CD14-positive monocyte (primary cell): ENCODE measurements around the gene CFLAR. TPM values are rescaled to one million over a fixed set of nuclear protein-coding genes. Genes with fewer than 3 reads are reported as not detected.
A peak's percentile ranks its signal among the peaks of the same experiment; 100 is the strongest.

Experiments used
- DNase-seq, 3 donors: peaks; one replicate each; pipeline ENCODE4 v3.0.0-alpha.2; 2011 to 2022
- H2AFZ ChIP-seq: 2 replicates; pipeline ENCODE4 v1.6.0; 2012; ENCODE audit warnings: mild to moderate bottlenecking, low read depth, low read length, inconsistent platforms; ENCODE audit not compliant: insufficient read depth, poor library complexity, severe bottlenecking
- H3K27ac ChIP-seq, 2 donors: 1 replicate in 1 of 2; 2 replicates in 1 of 2; pipeline ENCODE4 v1.5.1; 2012 to 2013; ENCODE audit warnings: low read length in 2 of 2, control low read depth in 1 of 2, inconsistent platforms in 1 of 2, low read depth in 1 of 2, mild to moderate bottlenecking in 1 of 2
- H3K27me3 ChIP-seq, 2 donors: one replicate each; pipeline versions ENCODE4 v1.6.0 to v1.6.1; 2011 to 2013; ENCODE audit warnings: low read length in 2 of 2; ENCODE audit not compliant: control insufficient read depth in 2 of 2, insufficient read depth in 2 of 2
- H3K36me3 ChIP-seq, 2 donors: replicated peaks in 1 of 2; 1 replicate in 1 of 2; 2 replicates in 1 of 2; pipeline versions ENCODE4 v1.5.1 to v1.6.1; 2012 to 2013; ENCODE audit warnings: low read length in 2 of 2, control low read depth in 1 of 2, inconsistent platforms in 1 of 2, mild to moderate bottlenecking in 1 of 2; ENCODE audit not compliant: insufficient read depth in 2 of 2, control insufficient read depth in 1 of 2
- H3K4me1 ChIP-seq, 2 donors: 1 replicate in 1 of 2; 2 replicates in 1 of 2; pipeline versions ENCODE4 v1.5.1 to v1.6.1; 2012 to 2013; ENCODE audit warnings: low read length in 2 of 2, control low read depth in 1 of 2, inconsistent platforms in 1 of 2, mild to moderate bottlenecking in 1 of 2, moderate library complexity in 1 of 2; ENCODE audit not compliant: insufficient read depth in 2 of 2, control insufficient read depth in 1 of 2
- H3K4me2 ChIP-seq: replicated peaks from 2 replicates; pipeline ENCODE3; 2012; ENCODE audit warnings: low read length, moderate library complexity, mild to moderate bottlenecking; ENCODE audit not compliant: poor library complexity, severe bottlenecking; ENCODE audit errors: extremely low read depth
- H3K4me3 ChIP-seq, 3 experiments: fragments of 200-600 bp in 1 of 3; sonication (generic) in 1 of 3; replicated peaks in 1 of 3; 1 replicate in 2 of 3; 2 replicates in 1 of 3; pipeline ENCODE4 v1.5.1; 2011 to 2013; ENCODE audit warnings: low read length in 3 of 3, mild to moderate bottlenecking in 3 of 3, control low read depth in 2 of 3, low read depth in 2 of 3, inconsistent platforms in 1 of 3, moderate library complexity in 1 of 3
- H3K79me2 ChIP-seq: 2 replicates; pipeline ENCODE4 v1.6.0; 2012; ENCODE audit warnings: mild to moderate bottlenecking, control low read depth, inconsistent platforms, low read length, moderate library complexity; ENCODE audit not compliant: insufficient read depth
- H3K9ac ChIP-seq: 2 replicates; pipeline ENCODE4 v1.6.0; 2017; ENCODE audit warnings: low read length, mild to moderate bottlenecking; ENCODE audit not compliant: insufficient read depth, poor library complexity, severe bottlenecking
- H3K9me3 ChIP-seq, 2 donors: replicated peaks in 1 of 2; 1 replicate in 1 of 2; 2 replicates in 1 of 2; pipeline versions ENCODE4 v1.5.1 to v1.6.1; 2012 to 2013; ENCODE audit warnings: low read length in 2 of 2, control low read depth in 1 of 2; ENCODE audit not compliant: control insufficient read depth in 1 of 2, insufficient read depth in 1 of 2
- H4K20me1 ChIP-seq: 2 replicates; pipeline ENCODE4 v1.6.0; 2012; ENCODE audit warnings: mild to moderate bottlenecking, low read length, control low read depth, moderate library complexity; ENCODE audit not compliant: insufficient read depth
- H3K27ac Mint-ChIP-seq, 7 donors: one replicate each; pipeline ENCODE4 v1.8.0; 2020; ENCODE audit warnings: mild to moderate bottlenecking in 7 of 7, mixed read lengths in 7 of 7, moderate library complexity in 6 of 7, inconsistent platforms in 2 of 7
- H3K27me3 Mint-ChIP-seq, 3 donors: one replicate each; pipeline ENCODE4 v1.8.0; 2021 to 2022; ENCODE audit warnings: low read depth in 3 of 3, mild to moderate bottlenecking in 3 of 3, mixed read lengths in 3 of 3, moderate library complexity in 3 of 3, inconsistent platforms in 1 of 3
- H3K36me3 Mint-ChIP-seq, 2 donors: one replicate each; pipeline ENCODE4 v1.8.0; 2020; ENCODE audit warnings: mixed read lengths in 2 of 2, inconsistent platforms in 1 of 2, mild to moderate bottlenecking in 1 of 2
- H3K4me1 Mint-ChIP-seq: one replicate; pipeline ENCODE4 v1.8.0; 2020; ENCODE audit warnings: mild to moderate bottlenecking, mixed read lengths
- H3K4me3 Mint-ChIP-seq, 2 donors: one replicate each; pipeline ENCODE4 v1.8.0; 2020; ENCODE audit warnings: mild to moderate bottlenecking in 2 of 2, mixed read lengths in 2 of 2, moderate library complexity in 1 of 2
- H3K9me3 Mint-ChIP-seq, 7 donors: one replicate each; pipeline ENCODE4 v1.8.0; 2020 to 2022; ENCODE audit warnings: mixed read lengths in 7 of 7, mild to moderate bottlenecking in 6 of 7, moderate library complexity in 6 of 7, inconsistent platforms in 2 of 7
- CTCF ChIP-seq: fragments of 200-600 bp; IDR thresholded peaks from one replicate; pipeline ENCODE4 v1.8.0; 2022; ENCODE audit warnings: antibody characterized with exemption, mild to moderate bottlenecking
- WGBS: methylation state at CpG from one replicate; pipeline ENCODE4 v1.1.5; 2013; ENCODE audit warnings: missing lambda C conversion rate; ENCODE audit not compliant: insufficient coverage; 5-methylcytosine and 5-hydroxymethylcytosine counted together
- intact Hi-C, 2 donors: fragments of 100-400 bp; cut with micrococcal nuclease; formaldehyde crosslinking; loops; one replicate each; pipeline versions ENCODE4 v1.15.0 to v1.15.1; 2023
- polyA plus RNA-seq, 3 donors: library from polyadenylated mRNA; depleted of rRNA in 1 of 3; unstranded in 2 of 3; stranded (reverse) in 1 of 3; fragments of 300-500 nt in 2 of 3; fragments of >200 nt in 1 of 3; fragmentation: Illumina TruSeq in 2 of 3; gene quantifications; 1 replicate in 2 of 3; 2 replicates in 1 of 3; pipeline ENCODE4 v1.2.3, GENCODE V29; 2012 to 2021

CFLAR gene
- polyA plus RNA-seq, 3 donors = 79.4 to 149 (median 79.5) TPM

GRCh38 chr2:201130524-201131186 is 14.7 kb downstream of the CFLAR start:
- peak overlapping the region; percentile 44 to 77 for H3K27ac ChIP-seq
- DNase-seq = peak in 2 of 3 donors; percentile 67 to 83
- peaks cover 72 to 79% of the 10 kb centered on the region in 2 donors for H3K4me1 ChIP-seq
- H3K4me2 ChIP-seq = peak overlapping the region; percentile 51
- H3K4me1 Mint-ChIP-seq = peaks cover 69% of the 10 kb centered on the region
- no peaks in the 10 kb centered on the region for H3K27me3 Mint-ChIP-seq
- 50% methylated on average over 2 of the region's 3 CpGs for WGBS
- H2AFZ ChIP-seq = no peak overlapping the region
- no peak overlapping the region for H3K9ac ChIP-seq
- peaks cover 25 to 33% of the 10 kb centered on the region in 2 donors for H3K36me3 ChIP-seq
- H3K9me3 Mint-ChIP-seq = peaks cover 0 to 2% (median 0%) of the 10 kb centered on the region in 7 donors
- peak overlapping the region; percentile 89 to 97 (median 91) for H3K27ac Mint-ChIP-seq
- no peak for TF ChIP-seq CTCF
- peak overlapping the region; percentile 42 to 70 for H3K4me3 Mint-ChIP-seq
- H3K79me2 ChIP-seq = peaks cover 100% of the 10 kb centered on the region
- peak overlapping the region in 2 of 3 experiments; percentile 9 to 45 for H3K4me3 ChIP-seq
- H3K36me3 Mint-ChIP-seq = peaks cover 43 to 52% of the 10 kb centered on the region in 2 donors
- H4K20me1 ChIP-seq = peaks cover 89% of the 10 kb centered on the region
- H3K27me3 ChIP-seq = no peaks in the 10 kb centered on the region
- no peaks in the 10 kb centered on the region for H3K9me3 ChIP-seq
- intact Hi-C loops = no loop called here

GRCh38 chr2:201132518-201132917 is 16.6 kb downstream of the CFLAR start:
- Histone ChIP-seq H3K27ac (peak overlapping the region in 1 of 2 donors; percentile 77), H3K4me1 (peaks cover 53 to 60% of the 10 kb centered on the region in 2 donors), H3K4me3 (peak overlapping the region in 1 of 3 experiments; percentile 16), H3K36me3 (peaks cover 44 to 52% of the 10 kb centered on the region in 2 donors), H2AFZ (no peak overlapping the region), H3K9me3 (no peaks in the 10 kb centered on the region), H4K20me1 (peaks cover 91% of the 10 kb centered on the region), H3K4me2 (peak overlapping the region; percentile 48), H3K9ac (no peak overlapping the region), H3K27me3 (no peaks in the 10 kb centered on the region), H3K79me2 (peaks cover 100% of the 10 kb centered on the region)
- peak overlapping the region; percentile 39 to 96 (median 83) for H3K27ac Mint-ChIP-seq
- intact Hi-C loops = no loop called here
- no peak for TF ChIP-seq CTCF
- peak; percentile 52 to 89 (median 68) for DNase-seq
- peaks cover 57 to 66% of the 10 kb centered on the region in 2 donors for H3K36me3 Mint-ChIP-seq
- H3K4me1 Mint-ChIP-seq = peaks cover 50% of the 10 kb centered on the region
- H3K9me3 Mint-ChIP-seq = peaks cover 0 to 2% (median 0%) of the 10 kb centered on the region in 7 donors
- H3K27me3 Mint-ChIP-seq = no peaks in the 10 kb centered on the region
- WGBS = 0% methylated on average over 1 of the region's 1 CpG
- peak overlapping the region in 1 of 2 donors; percentile 49 for H3K4me3 Mint-ChIP-seq
